Trophoblast cell (in vitro differentiated cells and primary cell): Measurements from ENCODE around the gene COL19A1.

ENCODE experiments used
- DNase-seq, 2 donors: peaks; one replicate each; pipeline ENCODE4 v3.0.0-alpha.2; 2016
- H2AFZ ChIP-seq: 2 replicates; pipeline ENCODE4 v1.6.1; 2013; ENCODE audit warnings: low read length, moderate library complexity, mild to moderate bottlenecking; ENCODE audit not compliant: insufficient read depth, poor library complexity
- H2AK5ac ChIP-seq: 2 replicates; pipeline ENCODE4 v1.6.1; 2013; ENCODE audit warnings: mild to moderate bottlenecking, low read length
- H2BK120ac ChIP-seq: 2 replicates; pipeline ENCODE4 v1.6.1; 2013; ENCODE audit warnings: low read length, mild to moderate bottlenecking, moderate library complexity; ENCODE audit not compliant: insufficient read depth, poor library complexity
- H2BK12ac ChIP-seq: 2 replicates; pipeline ENCODE4 v1.6.1; 2013; ENCODE audit warnings: mild to moderate bottlenecking, low read length, moderate library complexity
- H2BK5ac ChIP-seq: 2 replicates; pipeline ENCODE4 v1.6.1; 2013; ENCODE audit warnings: low read length, low read depth, moderate library complexity, mild to moderate bottlenecking; ENCODE audit not compliant: poor library complexity
- H3K14ac ChIP-seq: 2 replicates; pipeline ENCODE4 v1.6.1; 2013; ENCODE audit warnings: mild to moderate bottlenecking, low read length
- H3K18ac ChIP-seq: 2 replicates; pipeline ENCODE4 v1.6.1; 2013; ENCODE audit warnings: mild to moderate bottlenecking, low read length
- H3K23ac ChIP-seq: 2 replicates; pipeline ENCODE4 v1.6.1; 2013; ENCODE audit warnings: low read length
- H3K27ac ChIP-seq: 2 replicates; pipeline ENCODE4 v1.5.1; 2013; ENCODE audit warnings: low read depth, mild to moderate bottlenecking, inconsistent platforms, low read length, moderate library complexity
- H3K27me3 ChIP-seq: 2 replicates; pipeline ENCODE4 v1.6.1; 2013; ENCODE audit warnings: inconsistent platforms, mild to moderate bottlenecking, low read length, moderate library complexity; ENCODE audit not compliant: insufficient read depth
- H3K36me3 ChIP-seq, 2 experiments: 1 replicate in 1 of 2; 2 replicates in 1 of 2; pipeline ENCODE4 v1.6.1; 2013; ENCODE audit warnings: low read length in 2 of 2, mild to moderate bottlenecking in 2 of 2, moderate library complexity in 1 of 2; ENCODE audit not compliant: insufficient read depth in 2 of 2, control insufficient read depth in 1 of 2
- H3K4ac ChIP-seq: 2 replicates; pipeline ENCODE4 v1.6.1; 2013; ENCODE audit warnings: low read depth, mild to moderate bottlenecking, low read length, moderate library complexity
- H3K4me1 ChIP-seq, 2 experiments: 1 replicate in 1 of 2; 2 replicates in 1 of 2; pipeline ENCODE4 v1.6.1; 2013; ENCODE audit warnings: low read length in 2 of 2, mild to moderate bottlenecking in 2 of 2, moderate library complexity in 1 of 2; ENCODE audit not compliant: insufficient read depth in 2 of 2, control insufficient read depth in 1 of 2
- H3K4me2 ChIP-seq: 2 replicates; pipeline ENCODE4 v1.6.1; 2013; ENCODE audit warnings: inconsistent platforms, mild to moderate bottlenecking, low read length, moderate library complexity
- H3K4me3 ChIP-seq: 2 replicates; pipeline ENCODE4 v1.5.1; 2013; ENCODE audit warnings: mild to moderate bottlenecking, low read depth, low read length, inconsistent platforms
- H3K79me1 ChIP-seq: one replicate; pipeline ENCODE4 v1.6.1; 2013; ENCODE audit warnings: low read length
- H3K79me2 ChIP-seq: 2 replicates; pipeline ENCODE4 v1.6.1; 2013; ENCODE audit warnings: low read length, mild to moderate bottlenecking; ENCODE audit not compliant: control insufficient read depth, insufficient read depth, poor library complexity
- H3K9ac ChIP-seq: 2 replicates; pipeline ENCODE4 v1.6.1; 2013; ENCODE audit warnings: mild to moderate bottlenecking, low read length
- H3K9me3 ChIP-seq: 2 replicates; pipeline ENCODE4 v1.6.1; 2013; ENCODE audit warnings: low read depth, mild to moderate bottlenecking, control low read depth, inconsistent platforms, low read length; ENCODE audit not compliant: insufficient read depth
- H4K12ac ChIP-seq: 2 replicates; pipeline ENCODE4 v1.6.1; 2013; ENCODE audit warnings: low read depth, mild to moderate bottlenecking, low read length, moderate library complexity
- H4K8ac ChIP-seq: 2 replicates; pipeline ENCODE4 v1.6.1; 2013; ENCODE audit warnings: low read depth, mild to moderate bottlenecking, low read length, moderate library complexity
- H4K91ac ChIP-seq: one replicate; pipeline ENCODE4 v1.6.1; 2013; ENCODE audit warnings: low read depth, mild to moderate bottlenecking, low read length, moderate library complexity
- WGBS: extraction: QIAGEN DNeasy Blood & Tissue Kit; methylation state at CpG from one replicate; pipeline ENCODE4 v1.1.7; 2013; ENCODE audit warnings: missing lambda C conversion rate; ENCODE audit not compliant: insufficient read length, insufficient coverage; ENCODE audit errors: extremely low coverage; 5-methylcytosine and 5-hydroxymethylcytosine counted together

Gene COL19A1

DNA sequence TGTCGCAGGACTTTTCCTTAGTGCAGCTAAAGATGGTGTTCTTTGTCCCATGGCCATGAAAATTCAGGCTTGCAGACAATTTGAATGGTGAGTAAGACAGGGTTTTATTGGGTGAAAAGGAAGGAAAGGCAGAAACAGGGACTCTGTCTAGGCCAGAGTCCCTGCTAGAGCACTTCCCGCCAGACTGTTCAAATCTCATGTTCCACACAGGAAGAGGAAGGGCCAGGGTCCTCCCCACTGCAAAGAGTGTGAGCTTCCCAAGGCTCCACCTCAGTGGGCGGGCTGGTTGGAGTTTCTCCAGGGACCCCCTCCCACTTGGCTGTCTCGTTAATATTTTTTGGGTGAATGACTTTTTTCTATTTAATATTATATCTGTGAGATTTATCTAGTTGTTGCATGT, 29.0 kb downstream of the COL19A1 start:
- Histone ChIP-seq H3K27ac (peak overlapping the region; percentile 92), H2BK120ac (peak overlapping the region; percentile 100), H3K9ac (no peak overlapping the region), H3K4ac (peak overlapping the region; percentile 96), H3K14ac (peak overlapping the region; percentile 98), H2BK5ac (peak overlapping the region; percentile 100), H4K12ac (peak overlapping the region; percentile 91), H3K27me3 (no peaks in the 10 kb centered on the region), H4K91ac (peak overlapping the region; percentile 100), H3K79me2 (peaks cover 3% of the 10 kb centered on the region), H3K36me3 (no peaks in the 10 kb centered on the region), H2AFZ (peak overlapping the region; percentile 71), H3K4me1 (peaks cover 11 to 13% of the 10 kb centered on the region in 2 experiments), H2AK5ac (peak overlapping the region; percentile 96), H3K23ac (no peak overlapping the region), H3K4me2 (no peak overlapping the region), H3K18ac (peak overlapping the region; percentile 98), H3K9me3 (no peaks in the 10 kb centered on the region), H3K4me3 (no peak overlapping the region), H3K79me1 (peaks cover 19% of the 10 kb centered on the region), H2BK12ac (peak overlapping the region; percentile 99), H4K8ac (peak overlapping the region; percentile 98)
- no peak for DNase-seq
- WGBS, result no CpG with 5 or more reads among the region's 4 CpGs

- Histone ChIP-seq H3K27ac (no peak overlapping the region), H3K23ac (no peak overlapping the region), H3K9ac (no peak overlapping the region), H3K4me2 (no peak overlapping the region), H3K14ac (no peak overlapping the region), H2AK5ac (no peak overlapping the region), H3K9me3 (no peaks in the 10 kb centered on the region), H3K79me2 (no peaks in the 10 kb centered on the region), H4K12ac (no peak overlapping the region), H4K91ac (no peak overlapping the region), H4K8ac (no peak overlapping the region), H3K79me1 (no peaks in the 10 kb centered on the region), H3K36me3 (no peaks in the 10 kb centered on the region), H3K27me3 (no peaks in the 10 kb centered on the region), H3K4me3 (no peak overlapping the region), H2BK12ac (no peak overlapping the region), H3K4ac (no peak overlapping the region), H2BK5ac (no peak overlapping the region), H3K4me1 (no peaks in the 10 kb centered on the region), H2AFZ (no peak overlapping the region), H2BK120ac (no peak overlapping the region), H3K18ac (no peak overlapping the region)
- WGBS, result no CpG with 5 or more reads among the region's 2 CpGs
- no peak for DNase-seq
Observed at GRCh38 chr6:69900869-69901268, 34.5 kb downstream of the COL19A1 start.

- Histone ChIP-seq H3K27ac (no peak overlapping the region), H3K18ac (no peak overlapping the region), H2BK12ac (no peak overlapping the region), H3K9ac (no peak overlapping the region), H4K12ac (no peak overlapping the region), H3K9me3 (no peaks in the 10 kb centered on the region), H3K27me3 (no peaks in the 10 kb centered on the region), H3K36me3 (no peaks in the 10 kb centered on the region), H3K4ac (no peak overlapping the region), H2BK5ac (no peak overlapping the region), H3K4me3 (no peak overlapping the region), H2AK5ac (no peak overlapping the region), H3K79me2 (no peaks in the 10 kb centered on the region), H2BK120ac (no peak overlapping the region), H4K8ac (no peak overlapping the region), H3K4me2 (no peak overlapping the region), H2AFZ (no peak overlapping the region), H3K23ac (no peak overlapping the region), H4K91ac (no peak overlapping the region), H3K4me1 (no peaks in the 10 kb centered on the region), H3K79me1 (no peaks in the 10 kb centered on the region), H3K14ac (no peak overlapping the region)
- DNase-seq, result no peak
- no CpG with 5 or more reads among the region's 3 CpGs for WGBS
Observed at GRCh38 chr6:69901361-69901760, 35.0 kb downstream of the COL19A1 start.

GRCh38 chr6:69907981-69908498, 41.7 kb downstream of the COL19A1 start:
- no peak overlapping the region for H3K4ac ChIP-seq
- H2BK5ac ChIP-seq, result no peak overlapping the region
- no peak overlapping the region for H2AFZ ChIP-seq
- H3K9me3 ChIP-seq, result no peaks in the 10 kb centered on the region
- H4K91ac ChIP-seq, result no peak overlapping the region
- H4K12ac ChIP-seq, result no peak overlapping the region
- H3K27ac ChIP-seq, result no peak overlapping the region
- H3K4me1 ChIP-seq, result no peaks in the 10 kb centered on the region
- H3K4me2 ChIP-seq, result no peak overlapping the region
- H3K4me3 ChIP-seq, result no peak overlapping the region
- no peaks in the 10 kb centered on the region for H3K79me2 ChIP-seq
- no peak overlapping the region for H3K14ac ChIP-seq
- H2BK12ac ChIP-seq, result no peak overlapping the region
- H4K8ac ChIP-seq, result no peak overlapping the region
- DNase-seq, result no peak
- no peaks in the 10 kb centered on the region for H3K79me1 ChIP-seq
- WGBS, result no CpG with 5 or more reads among the region's 1 CpG
- H3K36me3 ChIP-seq, result no peaks in the 10 kb centered on the region
- no peak overlapping the region for H2BK120ac ChIP-seq
- no peak overlapping the region for H3K18ac ChIP-seq
- H3K23ac ChIP-seq, result no peak overlapping the region
- no peak overlapping the region for H3K9ac ChIP-seq
- no peaks in the 10 kb centered on the region for H3K27me3 ChIP-seq
- H2AK5ac ChIP-seq, result no peak overlapping the region
